GM18861 (cell line): ENCODE results near the gene COPE.
"Not testable (repeated sequence)": the region's sequence is repeated elsewhere in the genome, so short reads cannot be mapped to it uniquely, and the experiment has no call there.

Experiments
- ATAC-seq: cut with Tn5 transposase; IDR thresholded peaks from one replicate; pipeline ENCODE4 v1.9.1; 2021; ENCODE audit not compliant: unreplicated experiment

The COPE gene

GRCh38 chr19:18908917-18909619 is 10.1 kb downstream of the COPE start:
- ATAC-seq: no peak

GRCh38 chr19:18906605-18907519 is 12.3 kb downstream of the COPE start:
- no peak for ATAC-seq

- no peak for ATAC-seq
These were observed 13.5 kb downstream of the COPE start for GRCh38 chr19:18905513-18906236.

- no peak for ATAC-seq
These were observed 14.1 kb downstream of the COPE start for GRCh38 chr19:18905058-18905456.

- no peak for ATAC-seq
These were observed 14.7 kb downstream of the COPE start for GRCh38 chr19:18904334-18905057.

- ATAC-seq: no peak
These were observed 15.8 kb downstream of the COPE start for GRCh38 chr19:18903156-18904037.

GRCh38 chr19:18902519-18902918 is 16.7 kb downstream of the COPE start:
- not testable (repeated sequence) for ATAC-seq

- ATAC-seq: no peak
These were observed 17.7 kb downstream of the COPE start for GRCh38 chr19:18901491-18901890.

GRCh38 chr19:18900700-18901481 is 18.3 kb downstream of the COPE start:
- ATAC-seq: no peak

- no peak for ATAC-seq
These were observed 19.3 kb downstream of the COPE start for GRCh38 chr19:18899624-18900560.

GRCh38 chr19:18898607-18899408 is 20.4 kb downstream of the COPE start:
- ATAC-seq: no peak

- no peak for ATAC-seq
These were observed 21.0 kb downstream of the COPE start for GRCh38 chr19:18898081-18898606.

GRCh38 chr19:18897094-18898029 is 21.8 kb downstream of the COPE start:
- ATAC-seq: no peak

GRCh38 chr19:18896421-18896841 is 22.8 kb downstream of the COPE start:
- no peak for ATAC-seq

GRCh38 chr19:18895824-18896341 is 23.3 kb downstream of the COPE start, which contains the start of gene CERS1:
Gene CERS1 (minus strand): TSS chr19:18896158. CDS start chr19:18896072, 86 bp downstream.
- no peak for ATAC-seq
